Thymus (tissue), 11 donors: Measurements from ENCODE around the gene VWA5B1. TPM values are rescaled to one million over a fixed set of nuclear protein-coding genes. Genes with fewer than 3 reads are reported as not detected.

Experiments
- DNase-seq, 9 donors: peaks; one replicate each; pipeline ENCODE4 v3.0.0-alpha.2; 2013; ENCODE audit warnings: low spot score in 9 of 9, low read depth in 6 of 9, missing footprints in 1 of 9
- H3K27ac ChIP-seq, 2 donors: one replicate each; pipeline ENCODE4 v1.5.1; 2013; ENCODE audit warnings: control low read depth in 1 of 2, low read depth in 1 of 2, low read length in 1 of 2, mild to moderate bottlenecking in 1 of 2, moderate library complexity in 1 of 2
- H3K27me3 ChIP-seq, 2 donors: one replicate each; pipeline ENCODE4 v1.5.1; 2013; ENCODE audit warnings: low read length in 1 of 2; ENCODE audit not compliant: control insufficient read depth in 2 of 2, insufficient read depth in 1 of 2
- H3K36me3 ChIP-seq, 2 donors: one replicate each; pipeline ENCODE4 v1.5.1; 2013; ENCODE audit warnings: low read length in 1 of 2, mild to moderate bottlenecking in 1 of 2, moderate library complexity in 1 of 2; ENCODE audit not compliant: control insufficient read depth in 2 of 2, insufficient read depth in 2 of 2
- H3K4me1 ChIP-seq, 2 donors: one replicate each; pipeline ENCODE4 v1.5.1; 2013; ENCODE audit warnings: low read length in 2 of 2; ENCODE audit not compliant: control insufficient read depth in 2 of 2, insufficient read depth in 2 of 2
- H3K4me3 ChIP-seq, 2 donors: one replicate each; pipeline ENCODE4 v1.5.1; 2013; ENCODE audit warnings: low read length in 2 of 2, control low read depth in 1 of 2, mild to moderate bottlenecking in 1 of 2
- H3K9me3 ChIP-seq, 2 donors: one replicate each; pipeline ENCODE4 v1.5.1; 2013; ENCODE audit warnings: low read length in 1 of 2, mild to moderate bottlenecking in 1 of 2; ENCODE audit not compliant: control insufficient read depth in 2 of 2, insufficient read depth in 1 of 2
- WGBS: extraction: QIAGEN DNeasy Blood & Tissue Kit; methylation state at CpG from one replicate; pipeline ENCODE4 v1.1.7; 2013; 5-methylcytosine and 5-hydroxymethylcytosine counted together
- polyA plus RNA-seq: library from polyadenylated mRNA; stranded (reverse); fragments of 200-250 nt; gene quantifications from one replicate; pipeline ENCODE4 v1.2.3, GENCODE V29; 2013
- total RNA-seq: library from RNA; stranded (reverse); fragments of 120-200 nt; gene quantifications from one replicate; pipeline ENCODE4 v1.2.4, GENCODE V29; 2013
- donor health status: healthy.

The VWA5B1 gene
- total and polyA plus RNA-seq, 2 donors: 0.05 TPM

GRCh38 chr1:20372676-20373075, 82.0 kb downstream of the VWA5B1 start:
- WGBS: 81% methylated on average over 4 of the region's 4 CpGs
- H3K36me3 ChIP-seq: no peaks in the 10 kb centered on the region
- H3K4me3 ChIP-seq: no peak overlapping the region
- DNase-seq: no peak
- no peak overlapping the region for H3K27ac ChIP-seq
- no peaks in the 10 kb centered on the region for H3K4me1 ChIP-seq
- no peaks in the 10 kb centered on the region for H3K9me3 ChIP-seq
- H3K27me3 ChIP-seq: peaks cover 7 to 23% of the 10 kb centered on the region in 2 donors

- no peak for DNase-seq
- 31% methylated on average over 8 of the region's 8 CpGs for WGBS
- Histone ChIP-seq H3K27me3 (peaks cover 5 to 18% of the 10 kb centered on the region in 2 donors), H3K9me3 (no peaks in the 10 kb centered on the region), H3K27ac (no peak overlapping the region), H3K4me3 (no peak overlapping the region), H3K36me3 (no peaks in the 10 kb centered on the region), H3K4me1 (no peaks in the 10 kb centered on the region)
Observed at GRCh38 chr1:20373286-20373685, 82.6 kb downstream of the VWA5B1 start.

GRCh38 chr1:20373764-20374163, 83.1 kb downstream of the VWA5B1 start:
- no peaks in the 10 kb centered on the region for H3K4me1 ChIP-seq
- no peaks in the 10 kb centered on the region for H3K9me3 ChIP-seq
- no peak for DNase-seq
- H3K36me3 ChIP-seq: no peaks in the 10 kb centered on the region
- H3K27me3 ChIP-seq: peaks cover under 1 to 13% of the 10 kb centered on the region in 2 donors
- H3K4me3 ChIP-seq: no peak overlapping the region
- 79% methylated on average over 2 of the region's 2 CpGs for WGBS
- H3K27ac ChIP-seq: no peak overlapping the region

- Histone ChIP-seq H3K9me3 (no peaks in the 10 kb centered on the region), H3K27me3 (peaks cover 0 to 4% of the 10 kb centered on the region in 2 donors), H3K4me3 (no peak overlapping the region), H3K36me3 (no peaks in the 10 kb centered on the region), H3K27ac (no peak overlapping the region), H3K4me1 (no peaks in the 10 kb centered on the region)
- 80% methylated on average over 8 of the region's 8 CpGs for WGBS
- no peak for DNase-seq
Observed at GRCh38 chr1:20375563-20375962, 84.9 kb downstream of the VWA5B1 start.

- Histone ChIP-seq H3K4me1 (no peaks in the 10 kb centered on the region), H3K36me3 (no peaks in the 10 kb centered on the region), H3K4me3 (no peak overlapping the region), H3K27ac (no peak overlapping the region), H3K27me3 (peaks cover 0 to 2% of the 10 kb centered on the region in 2 donors), H3K9me3 (no peaks in the 10 kb centered on the region)
- WGBS: 72% methylated on average over 4 of the region's 4 CpGs
- DNase-seq: no peak
Observed at GRCh38 chr1:20376171-20376570, 85.5 kb downstream of the VWA5B1 start.

GRCh38 chr1:20376880-20377494, 86.3 kb downstream of the VWA5B1 start:
- Histone ChIP-seq H3K4me3 (no peak overlapping the region), H3K4me1 (no peaks in the 10 kb centered on the region), H3K9me3 (no peaks in the 10 kb centered on the region), H3K27ac (no peak overlapping the region), H3K36me3 (no peaks in the 10 kb centered on the region), H3K27me3 (no peaks in the 10 kb centered on the region)
- DNase-seq: peak in 1 of 9 donors; percentile 12
- WGBS: 16% methylated on average over 8 of the region's 8 CpGs

- H3K27ac ChIP-seq: no peak overlapping the region
- 95% methylated on average over 11 of the region's 11 CpGs for WGBS
- H3K36me3 ChIP-seq: no peaks in the 10 kb centered on the region
- H3K27me3 ChIP-seq: no peaks in the 10 kb centered on the region
- no peaks in the 10 kb centered on the region for H3K4me1 ChIP-seq
- no peak for DNase-seq
- no peaks in the 10 kb centered on the region for H3K9me3 ChIP-seq
- no peak overlapping the region for H3K4me3 ChIP-seq
Observed at GRCh38 chr1:20377516-20378270, 87.0 kb downstream of the VWA5B1 start.

- Histone ChIP-seq H3K9me3 (no peaks in the 10 kb centered on the region), H3K4me1 (no peaks in the 10 kb centered on the region), H3K36me3 (no peaks in the 10 kb centered on the region), H3K27ac (no peak overlapping the region), H3K4me3 (no peak overlapping the region), H3K27me3 (no peaks in the 10 kb centered on the region)
- WGBS: 76% methylated on average over 7 of the region's 7 CpGs
- no peak for DNase-seq
Observed at GRCh38 chr1:20379075-20379474, 88.4 kb downstream of the VWA5B1 start.

GRCh38 chr1:20380175-20380574, 89.5 kb downstream of the VWA5B1 start:
- H3K4me3 ChIP-seq: no peak overlapping the region
- 89% methylated on average over 6 of the region's 6 CpGs for WGBS
- no peaks in the 10 kb centered on the region for H3K4me1 ChIP-seq
- H3K36me3 ChIP-seq: no peaks in the 10 kb centered on the region
- no peaks in the 10 kb centered on the region for H3K9me3 ChIP-seq
- H3K27ac ChIP-seq: no peak overlapping the region
- H3K27me3 ChIP-seq: peaks cover 0 to 3% of the 10 kb centered on the region in 2 donors
- DNase-seq: no peak
